ENCODE data around the gene SYT2. TPM values are rescaled to one million over a fixed set of nuclear protein-coding genes. Genes with fewer than 3 reads are reported as not detected.
A peak's percentile ranks its signal among the peaks of the same experiment; 100 is the strongest.

SYT2 gene
- total and polyA plus RNA-seq, 4 donors, result 0.01 to 0.23 (median 0.03) TPM

- no peak for ATAC-seq (ENCODE audit: insufficient read depth, low FRiP score)
Measured at GRCh38 chr1:202578565-202578964, 131.7 kb downstream of the SYT2 start.

DNA sequence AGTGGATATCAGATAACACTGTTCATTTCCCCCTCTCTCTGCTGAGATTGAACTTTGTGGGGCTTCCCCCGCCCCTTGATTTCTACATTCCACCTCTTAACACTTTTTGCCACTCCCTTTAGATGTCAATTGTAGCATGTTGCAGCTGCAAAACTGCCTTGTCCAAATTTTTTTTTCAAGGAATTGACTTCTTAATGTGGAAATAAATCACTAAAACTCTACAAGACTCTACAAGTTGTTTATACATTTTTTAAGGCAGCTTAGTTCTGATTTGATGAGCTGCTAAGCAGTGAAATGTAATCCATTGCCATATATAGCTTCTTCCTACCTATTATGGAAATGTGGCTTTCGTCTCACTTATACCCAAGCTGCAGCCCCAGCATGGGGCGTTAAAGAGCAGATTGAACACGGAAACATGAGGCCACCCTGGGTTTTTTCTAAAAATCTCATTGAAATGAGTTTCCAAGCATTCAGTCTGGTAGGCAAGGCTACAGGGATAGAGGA is 132.2 kb downstream of the SYT2 start:
- 52 to 73% methylated on average over 4 of the region's 4 CpGs for WGBS, 2 donors
- peaks cover 6 to 69% (median 41%) of the 10 kb centered on the region in 5 donors for H3K4me1 ChIP-seq (ENCODE audit: control insufficient read depth in 5 of 5, insufficient read depth in 5 of 5, low read length in 5 of 5)
- peak overlapping the region in 1 of 2 donors; percentile 62 for H3K9ac ChIP-seq (ENCODE audit: insufficient read depth in 1 of 2, low read length in 2 of 2)
- no peaks in the 10 kb centered on the region for H3K9me3 ChIP-seq (ENCODE audit: control insufficient read depth in 4 of 4, insufficient read depth in 3 of 4, low read length in 3 of 4)
- no peak overlapping the region for H3K4me3 ChIP-seq
- TF ChIP-seq CTCF (IDR thresholded peaks at IDR 0.05; ENCODE audit: control extremely low read depth, extremely low read depth), result no peak
- ATAC-seq (ENCODE audit: insufficient read depth, low FRiP score) (no peak), DNase-seq (peak; percentile 71 to 92 (median 89))
- H3K36me3 ChIP-seq (ENCODE audit: control insufficient read depth in 4 of 4, insufficient read depth in 4 of 4, low read length in 4 of 4), result peaks cover 3 to 21% (median 14%) of the 10 kb centered on the region in 4 donors
- H3K27me3 ChIP-seq (ENCODE audit: control insufficient read depth in 3 of 3, insufficient read depth in 3 of 3, low read length in 2 of 3), result no peaks in the 10 kb centered on the region
- peak overlapping the region in 1 of 2 donors; percentile 82 for H3K27ac ChIP-seq (ENCODE audit: low read depth in 1 of 2, low read length in 1 of 2)

More at GRCh38 chr1:202578565-202578964, 131.7 kb downstream of the SYT2 start:
- no peaks in the 10 kb centered on the region for H3K27me3 ChIP-seq (ENCODE audit: control insufficient read depth in 3 of 3, insufficient read depth in 3 of 3, low read length in 2 of 3)
- H3K4me1 ChIP-seq (ENCODE audit: control insufficient read depth in 5 of 5, insufficient read depth in 5 of 5, low read length in 5 of 5), result peaks cover 6 to 69% (median 41%) of the 10 kb centered on the region in 5 donors
- 70 to 71% methylated on average over 6 of the region's 6 CpGs for WGBS, 2 donors
- H3K27ac ChIP-seq (ENCODE audit: low read depth in 1 of 2, low read length in 1 of 2), result peak overlapping the region in 1 of 2 donors; percentile 82
- H3K9ac ChIP-seq (ENCODE audit: insufficient read depth in 1 of 2, low read length in 2 of 2), result peak overlapping the region in 1 of 2 donors; percentile 62
- H3K36me3 ChIP-seq (ENCODE audit: control insufficient read depth in 4 of 4, insufficient read depth in 4 of 4, low read length in 4 of 4), result peaks cover 0 to 21% (median 14%) of the 10 kb centered on the region in 4 donors
- peak in 2 of 3 donors; percentile 79 to 82 for DNase-seq
- no peaks in the 10 kb centered on the region for H3K9me3 ChIP-seq (ENCODE audit: control insufficient read depth in 4 of 4, insufficient read depth in 3 of 4, low read length in 3 of 4)
- TF ChIP-seq CTCF (IDR thresholded peaks at IDR 0.05; ENCODE audit: control extremely low read depth, extremely low read depth), result no peak
- H3K4me3 ChIP-seq, result no peak overlapping the region

GRCh38 chr1:202577381-202577780 is 132.9 kb downstream of the SYT2 start:
- WGBS, 2 donors, result 38 to 66% methylated on average over 2 of the region's 2 CpGs
- no peak for ATAC-seq (ENCODE audit: insufficient read depth, low FRiP score)
- no peak overlapping the region for H3K27ac ChIP-seq (ENCODE audit: low read depth in 1 of 2, low read length in 1 of 2)

More at GRCh38 chr1:202577381-202577780, 132.9 kb downstream of the SYT2 start:
- H3K36me3 ChIP-seq (ENCODE audit: control insufficient read depth in 4 of 4, insufficient read depth in 4 of 4, low read length in 4 of 4), result peaks cover 5 to 23% (median 14%) of the 10 kb centered on the region in 4 donors
- peak overlapping the region in 1 of 2 donors; percentile 44 for H3K9ac ChIP-seq (ENCODE audit: insufficient read depth in 1 of 2, low read length in 2 of 2)
- no peaks in the 10 kb centered on the region for H3K9me3 ChIP-seq (ENCODE audit: control insufficient read depth in 4 of 4, insufficient read depth in 3 of 4, low read length in 3 of 4)
- TF ChIP-seq CTCF (IDR thresholded peaks at IDR 0.05; ENCODE audit: control extremely low read depth, extremely low read depth), result no peak
- DNase-seq, result peak in 2 of 3 donors; percentile 32 to 50
- peaks cover 6 to 69% (median 41%) of the 10 kb centered on the region in 5 donors for H3K4me1 ChIP-seq (ENCODE audit: control insufficient read depth in 5 of 5, insufficient read depth in 5 of 5, low read length in 5 of 5)
- H3K27me3 ChIP-seq (ENCODE audit: control insufficient read depth in 3 of 3, insufficient read depth in 3 of 3, low read length in 2 of 3), result no peaks in the 10 kb centered on the region
- no peak overlapping the region for H3K4me3 ChIP-seq

Measured in lung (tissue), 12 donors.